Measurements from ENCODE around the gene ZBTB7B.

ZBTB7B gene

DNA sequence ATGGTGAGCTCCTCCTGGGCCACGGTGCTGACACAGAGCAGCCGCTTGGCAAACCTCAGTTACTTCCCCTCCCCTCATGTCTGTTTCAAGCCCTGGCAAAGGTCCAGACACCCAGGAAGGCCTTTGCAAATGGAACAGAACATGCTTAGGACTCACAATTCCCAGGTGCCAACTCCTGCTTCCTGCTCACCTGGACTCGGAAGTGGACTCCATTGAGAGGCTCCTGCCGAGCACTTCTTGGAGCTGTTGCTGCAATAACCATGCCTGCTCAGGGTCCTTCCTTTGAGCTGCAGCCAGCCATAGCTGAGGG lies 20.3 kb downstream of the ZBTB7B start:
- Histone ChIP-seq H3K4me1 (ENCODE audit: low read length) (peaks cover 7% of the 10 kb centered on the region), H3K4me2 (ENCODE audit: low read length) (no peak overlapping the region), H2AFZ (ENCODE audit: low read depth, low read length) (no peak overlapping the region), H3K4me3 (ENCODE audit: low read length) (no peak overlapping the region), H3K27ac (ENCODE audit: low read length) (no peak overlapping the region), H3K27me3 (ENCODE audit: low read depth, low read length) (peaks cover 8% of the 10 kb centered on the region; the same call in 1 of the 2 replicates), H3K79me2 (ENCODE audit: low read length) (no peaks in the 10 kb centered on the region), H3K9me3 (ENCODE audit: insufficient read depth, low read length) (no peaks in the 10 kb centered on the region), H3K9ac (ENCODE audit: low read length) (no peak overlapping the region), H4K20me1 (ENCODE audit: insufficient read depth, low read length) (no peaks in the 10 kb centered on the region), H3K36me3 (replicated peaks; ENCODE audit: low read depth, low read length) (peaks cover 5% of the 10 kb centered on the region)
- TF ChIP-seq CTCF (IDR thresholded peaks at IDR 0.05; ENCODE audit: low read depth, low read length) (no peak), EZH2phosphoT487 (IDR thresholded peaks at IDR 0.05; ENCODE audit: low read depth) (no peak)

- H3K27ac ChIP-seq (ENCODE audit: low read length): no peak overlapping the region
- H3K9ac ChIP-seq (ENCODE audit: low read length): no peak overlapping the region
- H3K79me2 ChIP-seq (ENCODE audit: low read length): no peaks in the 10 kb centered on the region
- H3K27me3 ChIP-seq (ENCODE audit: low read depth, low read length): peaks cover 8% of the 10 kb centered on the region; the same call in 1 of the 2 replicates
- H3K4me3 ChIP-seq (ENCODE audit: low read length): no peak overlapping the region
- no peaks in the 10 kb centered on the region for H4K20me1 ChIP-seq (ENCODE audit: insufficient read depth, low read length)
- no peak overlapping the region for H2AFZ ChIP-seq (ENCODE audit: low read depth, low read length)
- no peaks in the 10 kb centered on the region for H3K9me3 ChIP-seq (ENCODE audit: insufficient read depth, low read length)
- H3K36me3 ChIP-seq (replicated peaks; ENCODE audit: low read depth, low read length): peaks cover 4% of the 10 kb centered on the region
- TF ChIP-seq EZH2phosphoT487 (IDR thresholded peaks at IDR 0.05; ENCODE audit: low read depth) (no peak), CTCF (IDR thresholded peaks at IDR 0.05; ENCODE audit: low read depth, low read length) (no peak)
- H3K4me2 ChIP-seq (ENCODE audit: low read length): no peak overlapping the region
- no peaks in the 10 kb centered on the region for H3K4me1 ChIP-seq (ENCODE audit: low read length)
Measured at GRCh38 chr1:155023627-155024026, 21.0 kb downstream of the ZBTB7B start.

GRCh38 chr1:155024315-155024714 lies 21.7 kb downstream of the ZBTB7B start:
- no peak for TF ChIP-seq CTCF (IDR thresholded peaks at IDR 0.05; ENCODE audit: low read depth, low read length)
- no peak overlapping the region for H3K9ac ChIP-seq (ENCODE audit: low read length)
- peaks cover 8% of the 10 kb centered on the region; the same call in 1 of the 2 replicates for H3K27me3 ChIP-seq (ENCODE audit: low read depth, low read length)
- no peaks in the 10 kb centered on the region for H3K36me3 ChIP-seq (replicated peaks; ENCODE audit: low read depth, low read length)
- H3K4me3 ChIP-seq (ENCODE audit: low read length): no peak overlapping the region
- no peaks in the 10 kb centered on the region for H3K9me3 ChIP-seq (ENCODE audit: insufficient read depth, low read length)
- no peak overlapping the region for H3K4me2 ChIP-seq (ENCODE audit: low read length)
- no peaks in the 10 kb centered on the region for H3K4me1 ChIP-seq (ENCODE audit: low read length)
- no peak overlapping the region for H3K27ac ChIP-seq (ENCODE audit: low read length)
- H2AFZ ChIP-seq (ENCODE audit: low read depth, low read length): no peak overlapping the region
- no peaks in the 10 kb centered on the region for H3K79me2 ChIP-seq (ENCODE audit: low read length)
- no peaks in the 10 kb centered on the region for H4K20me1 ChIP-seq (ENCODE audit: insufficient read depth, low read length)

DNA sequence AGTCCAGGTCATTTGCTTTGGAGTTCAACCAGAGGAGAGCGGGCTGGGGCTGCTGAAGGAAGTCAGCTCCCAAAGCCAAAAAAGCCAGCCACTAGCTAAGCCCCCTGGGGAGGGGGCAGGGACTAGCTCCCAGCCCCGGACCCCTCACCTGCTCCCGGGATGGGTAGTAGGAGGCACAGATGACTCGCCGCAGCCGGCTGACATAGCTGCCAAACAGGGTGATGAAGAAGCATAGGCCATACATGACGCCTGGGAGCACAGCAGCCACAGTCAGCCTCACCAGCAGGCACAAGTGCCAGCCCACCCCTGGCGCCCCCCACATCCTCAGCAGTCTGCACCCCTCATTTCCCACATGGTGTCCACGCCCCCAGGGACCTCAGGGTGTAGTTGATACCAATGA lies 23.6 kb downstream of the ZBTB7B start:
- H3K4me3 ChIP-seq (ENCODE audit: low read length): no peak overlapping the region
- no peaks in the 10 kb centered on the region for H3K9me3 ChIP-seq (ENCODE audit: insufficient read depth, low read length)
- H3K79me2 ChIP-seq (ENCODE audit: low read length): no peaks in the 10 kb centered on the region
- H3K36me3 ChIP-seq (replicated peaks; ENCODE audit: low read depth, low read length): no peaks in the 10 kb centered on the region
- H3K4me1 ChIP-seq (ENCODE audit: low read length): no peaks in the 10 kb centered on the region
- peaks cover 8% of the 10 kb centered on the region; the same call in 1 of the 2 replicates for H3K27me3 ChIP-seq (ENCODE audit: low read depth, low read length)
- H3K27ac ChIP-seq (ENCODE audit: low read length): no peak overlapping the region
- H2AFZ ChIP-seq (ENCODE audit: low read depth, low read length): no peak overlapping the region
- H4K20me1 ChIP-seq (ENCODE audit: insufficient read depth, low read length): no peaks in the 10 kb centered on the region
- TF ChIP-seq CTCF (IDR thresholded peaks at IDR 0.05; ENCODE audit: low read depth, low read length) (no peak), EZH2phosphoT487 (IDR thresholded peaks at IDR 0.05; ENCODE audit: low read depth) (no peak)
- no peak overlapping the region for H3K9ac ChIP-seq (ENCODE audit: low read length)
- no peak overlapping the region for H3K4me2 ChIP-seq (ENCODE audit: low read length)
